AG09309 (cell line): Measurements from ENCODE around the gene KLC1.

Experiments
- DNase-seq: peaks from one replicate; pipeline ENCODE4 v3.0.0-alpha.2; 2010; ENCODE audit warnings: low read depth
- H3K4me3 ChIP-seq: 2 replicates; pipeline ENCODE4 v1.5.1; 2011; ENCODE audit warnings: mild to moderate bottlenecking, low read depth, low read length, moderate library complexity; ENCODE audit not compliant: control insufficient read depth
- CTCF ChIP-seq: IDR thresholded peaks from 2 replicates; pipeline ENCODE4 v1.5.1; 2011; ENCODE audit warnings: mild to moderate bottlenecking, low read depth, low read length, inconsistent platforms; ENCODE audit not compliant: insufficient read depth, control insufficient read depth; ENCODE audit errors: missing control alignments

KLC1 gene

GRCh38 chr14:103624860-103625259 lies 4.2 kb upstream of the KLC1 start:
- no peak overlapping the region for H3K4me3 ChIP-seq
- no peak for TF ChIP-seq CTCF
- no peak for DNase-seq

GRCh38 chr14:103625356-103626095 lies 3.5 kb upstream of the KLC1 start:
- TF ChIP-seq CTCF = no peak
- no peak for DNase-seq
- H3K4me3 ChIP-seq = no peak overlapping the region

- TF ChIP-seq CTCF = no peak
- DNase-seq = no peak
- no peak overlapping the region for H3K4me3 ChIP-seq
Measured at GRCh38 chr14:103626146-103626850, 2.7 kb upstream of the KLC1 start.

- no peak for DNase-seq
- H3K4me3 ChIP-seq = no peak overlapping the region
- no peak for TF ChIP-seq CTCF
Measured at GRCh38 chr14:103627073-103628025, 1.7 kb upstream of the KLC1 start.

GRCh38 chr14:103628221-103628683 lies 759 bp upstream of the KLC1 start:
- H3K4me3 ChIP-seq = peak overlapping the region; percentile 63
- DNase-seq = no peak
- no peak for TF ChIP-seq CTCF

- DNase-seq = no peak
- TF ChIP-seq CTCF = no peak
- H3K4me3 ChIP-seq = peak overlapping the region; percentile 63
Measured at GRCh38 chr14:103629503-103630121, 601 bp downstream of the KLC1 start.
